ENCODE measurements around the gene PLPPR2.

DNA sequence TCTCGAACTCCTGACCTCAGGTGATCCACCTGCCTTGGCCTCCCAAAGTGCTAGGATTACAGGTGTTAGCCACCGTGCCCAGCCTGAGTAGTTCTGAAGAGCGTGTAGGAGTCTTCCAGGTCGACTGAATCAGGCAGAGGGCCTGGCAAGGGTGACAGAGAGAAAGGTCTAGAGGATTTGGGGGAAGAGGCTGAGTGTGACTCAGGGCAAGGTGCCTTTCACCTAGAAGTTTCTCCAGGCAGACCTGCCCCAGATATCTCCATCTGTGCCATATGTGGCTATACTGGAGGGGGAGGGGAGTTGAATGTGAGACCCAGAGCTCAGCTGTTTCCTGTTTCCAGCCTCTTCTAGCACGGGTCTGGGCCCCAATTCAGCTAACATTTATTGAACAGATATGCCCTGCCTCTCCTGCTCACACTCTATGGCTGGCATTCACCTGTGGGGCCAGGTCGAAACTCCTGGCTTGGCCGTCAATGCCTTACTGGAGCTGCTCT, 7.6 kb upstream of the PLPPR2 start:
- TF ChIP-seq CTCF (IDR thresholded peaks at IDR 0.05; ENCODE audit: insufficient read depth, low read length): no peak
- no peak for TF ChIP-seq POLR2AphosphoS5 (IDR thresholded peaks at IDR 0.05; ENCODE audit: low read depth)
- TF ChIP-seq REST (IDR thresholded peaks at IDR 0.05; ENCODE audit: insufficient replicate concordance, low read depth): no peak
- TF ChIP-seq GABPA (IDR thresholded peaks at IDR 0.05; ENCODE audit: low read depth): no peak
- no peak for TF ChIP-seq SPI1 (IDR thresholded peaks at IDR 0.05; ENCODE audit: borderline replicate concordance, low read depth)
